Coronary artery (tissue), 2 donors: ENCODE measurements around the gene IRAK3.

Experiments used
- DNase-seq: peaks from one replicate; pipeline ENCODE4 v3.0.0-alpha.2; 2017; ENCODE audit warnings: low spot score
- H3K27ac ChIP-seq, 2 donors: fragments of 200-600 bp; sonication (generic); one replicate each; pipeline ENCODE4 v1.5.1; 2016 to 2019
- H3K4me3 ChIP-seq: fragments of 200-600 bp; sonication (generic); 2 replicates; pipeline ENCODE4 v1.5.1; 2016; ENCODE audit warnings: mild to moderate bottlenecking, moderate library complexity
- TF ChIP-seq, protein P1 (sequence below): fragments of 200-600 bp; sonication (generic); IDR thresholded peaks from one replicate; pipeline ENCODE4 v1.5.1; 2019; ENCODE audit warnings: antibody characterized with exemption

Gene IRAK3

DNA sequence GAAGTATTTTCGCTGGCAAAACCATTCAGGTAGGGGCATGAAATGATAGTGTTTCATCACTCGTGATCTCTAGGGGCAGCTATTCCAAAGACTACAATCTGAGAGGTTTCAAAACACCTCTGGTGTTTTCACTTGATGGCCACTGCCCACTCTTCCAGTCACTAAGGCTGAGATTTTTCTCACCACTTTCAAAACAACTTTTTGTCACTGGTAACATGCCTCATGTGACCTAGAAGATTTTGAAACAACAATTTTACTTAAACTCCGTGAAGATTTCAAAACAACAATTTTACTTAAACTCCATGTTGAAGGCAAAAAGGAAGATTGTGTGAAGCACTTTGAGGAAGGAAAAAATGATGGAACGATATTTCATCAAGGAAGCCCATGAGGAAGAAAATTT, 1.2 kb upstream of the IRAK3 start:
- Histone ChIP-seq H3K4me3 (no peak overlapping the region), H3K27ac (peak overlapping the region in 1 of 2 donors; percentile 86)
- TF ChIP-seq, protein P1, sequence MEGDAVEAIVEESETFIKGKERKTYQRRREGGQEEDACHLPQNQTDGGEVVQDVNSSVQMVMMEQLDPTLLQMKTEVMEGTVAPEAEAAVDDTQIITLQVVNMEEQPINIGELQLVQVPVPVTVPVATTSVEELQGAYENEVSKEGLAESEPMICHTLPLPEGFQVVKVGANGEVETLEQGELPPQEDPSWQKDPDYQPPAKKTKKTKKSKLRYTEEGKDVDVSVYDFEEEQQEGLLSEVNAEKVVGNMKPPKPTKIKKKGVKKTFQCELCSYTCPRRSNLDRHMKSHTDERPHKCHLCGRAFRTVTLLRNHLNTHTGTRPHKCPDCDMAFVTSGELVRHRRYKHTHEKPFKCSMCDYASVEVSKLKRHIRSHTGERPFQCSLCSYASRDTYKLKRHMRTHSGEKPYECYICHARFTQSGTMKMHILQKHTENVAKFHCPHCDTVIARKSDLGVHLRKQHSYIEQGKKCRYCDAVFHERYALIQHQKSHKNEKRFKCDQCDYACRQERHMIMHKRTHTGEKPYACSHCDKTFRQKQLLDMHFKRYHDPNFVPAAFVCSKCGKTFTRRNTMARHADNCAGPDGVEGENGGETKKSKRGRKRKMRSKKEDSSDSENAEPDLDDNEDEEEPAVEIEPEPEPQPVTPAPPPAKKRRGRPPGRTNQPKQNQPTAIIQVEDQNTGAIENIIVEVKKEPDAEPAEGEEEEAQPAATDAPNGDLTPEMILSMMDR: no peak
- no peak for DNase-seq

DNA sequence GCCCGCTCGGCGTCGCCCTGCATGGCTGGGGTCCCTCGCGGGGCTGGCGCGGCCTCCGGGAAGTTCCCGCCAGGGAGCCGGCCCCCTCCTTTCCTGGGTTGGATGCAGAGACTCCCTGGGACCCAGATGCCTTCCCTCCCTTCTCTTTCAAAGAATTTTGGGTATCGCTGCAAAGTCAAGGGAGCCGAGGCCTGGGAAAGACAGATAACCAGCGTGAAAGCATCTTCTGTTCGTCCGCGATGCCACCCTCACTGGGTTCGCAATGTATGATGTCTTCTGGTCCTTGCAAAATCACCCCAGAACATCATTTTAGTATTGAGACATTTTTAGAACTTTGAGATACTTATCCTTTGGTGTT, 451 bp downstream of the IRAK3 start:
- TF ChIP-seq, protein P1: no peak
- H3K27ac ChIP-seq: peak overlapping the region; percentile 86
- H3K4me3 ChIP-seq: peak overlapping the region; percentile 72
- DNase-seq: no peak

DNA sequence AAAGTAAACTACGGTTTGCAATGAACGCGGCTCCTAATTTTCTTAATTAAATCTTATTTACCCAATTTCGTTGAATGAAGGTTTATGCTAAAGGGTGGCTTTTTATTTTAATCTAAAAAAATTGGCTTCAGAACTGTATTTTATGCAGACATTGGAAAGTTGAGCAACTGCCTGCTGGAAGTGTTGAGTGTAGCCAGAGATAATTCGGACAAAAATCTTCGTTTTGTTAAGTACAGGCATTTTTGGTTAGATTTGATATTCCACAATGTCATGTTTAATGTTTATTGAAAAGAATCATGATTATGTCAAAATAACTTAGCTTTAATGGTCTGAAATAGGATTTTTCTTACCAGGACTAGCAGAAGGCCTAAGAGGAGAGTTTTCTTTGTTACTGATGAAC, 875 bp downstream of the IRAK3 start:
- Histone ChIP-seq H3K4me3 (peak overlapping the region; percentile 72), H3K27ac (peak overlapping the region; percentile 86)
- no peak for DNase-seq
- TF ChIP-seq, protein P1: no peak

DNA sequence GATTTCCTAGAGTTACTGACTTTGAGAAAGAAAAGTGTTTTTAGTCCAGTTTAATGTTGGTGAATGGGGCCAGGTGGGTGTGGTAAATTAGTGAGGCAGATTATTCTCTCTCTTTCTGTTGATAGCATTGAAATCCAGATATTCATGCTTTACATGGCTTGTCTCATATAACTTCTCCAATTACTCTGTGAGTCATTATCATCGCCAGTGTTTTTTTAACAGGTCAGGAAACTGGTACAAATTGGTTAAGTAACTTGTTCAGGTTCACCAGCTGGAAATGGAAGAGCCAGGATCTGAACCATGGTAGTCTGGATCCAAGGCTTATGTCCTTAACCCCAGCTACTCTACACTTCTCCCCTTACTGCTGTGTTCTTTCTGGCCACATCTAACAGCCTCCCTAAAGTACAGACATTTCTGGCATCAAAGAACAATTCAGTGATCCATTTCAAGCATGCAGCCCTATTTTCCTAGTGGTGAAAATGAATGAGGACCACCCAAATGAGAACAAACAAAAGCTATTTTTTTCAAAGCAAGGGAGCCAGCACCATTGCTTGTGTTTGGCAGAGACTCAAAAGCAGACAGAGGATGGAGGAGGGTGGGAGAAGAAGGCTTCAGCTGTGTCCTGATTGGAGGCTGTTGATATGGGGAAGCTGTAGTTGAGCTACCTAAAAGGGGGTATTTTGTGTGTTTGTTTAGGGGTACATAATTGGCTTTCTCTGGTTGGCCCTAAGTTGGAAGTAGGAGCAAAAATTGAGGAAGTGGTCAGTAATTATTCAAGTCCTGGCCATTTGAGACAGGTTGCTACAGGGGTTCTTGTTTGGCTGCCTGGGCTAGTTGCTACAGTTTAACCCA, 1.7 kb downstream of the IRAK3 start:
- Histone ChIP-seq H3K4me3 (peak overlapping the region; percentile 72), H3K27ac (peak overlapping the region; percentile 63 to 86)
- DNase-seq: no peak
- TF ChIP-seq, protein P1: no peak

DNA sequence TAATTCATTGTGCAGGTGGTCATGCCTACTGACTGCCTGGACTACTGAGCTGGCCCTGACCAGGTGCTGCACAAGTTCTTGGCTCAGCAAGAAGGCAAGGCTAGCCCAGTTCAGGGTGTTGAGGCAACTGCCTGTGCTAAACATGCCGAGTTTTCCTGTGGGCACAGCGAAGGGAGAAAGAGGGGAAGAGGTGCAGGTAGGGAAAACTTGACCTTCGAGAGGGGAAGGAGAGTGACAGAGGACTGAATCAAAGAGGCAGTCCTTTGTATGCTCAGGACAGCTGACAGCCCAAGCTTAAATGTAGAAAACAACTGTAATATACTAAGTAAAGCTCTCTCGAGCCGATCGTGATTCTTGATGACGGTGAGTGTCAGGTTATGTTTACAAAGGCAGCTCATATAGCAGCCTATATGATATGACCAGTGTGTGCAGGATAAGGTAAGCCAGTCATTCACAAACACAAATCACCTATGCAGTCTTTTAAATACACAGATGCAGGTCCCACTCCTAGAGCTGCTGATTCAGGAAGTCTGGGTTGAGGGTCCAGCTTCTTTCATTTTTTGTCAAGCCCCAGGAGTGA, 2.6 kb downstream of the IRAK3 start:
- TF ChIP-seq, protein P1: no peak
- H3K4me3 ChIP-seq: peak overlapping the region; percentile 72

DNA sequence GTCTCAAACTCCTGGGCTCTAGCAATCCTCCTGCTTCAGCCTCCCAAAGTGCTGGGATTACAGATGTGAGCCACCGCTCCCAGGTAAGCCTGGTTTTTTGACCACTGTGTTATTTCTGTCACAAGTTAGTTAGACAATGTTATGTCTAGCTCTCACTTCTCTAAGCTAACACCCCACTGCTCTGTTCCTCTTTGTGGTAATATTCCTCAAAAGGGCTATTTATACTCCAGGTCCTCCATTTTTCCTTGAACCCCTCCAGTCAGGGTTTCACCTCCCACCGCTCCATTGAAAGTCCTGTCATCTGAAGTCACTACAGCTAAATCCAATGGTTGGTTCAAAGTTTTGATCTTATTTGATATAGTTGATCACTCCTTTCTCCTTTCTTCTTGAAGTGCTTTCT, 5.1 kb downstream of the IRAK3 start:
- TF ChIP-seq, protein P1: no peak
- Histone ChIP-seq H3K4me3 (no peak overlapping the region), H3K27ac (no peak overlapping the region)
- no peak for DNase-seq

More for the DNA sequence above, 2.6 kb downstream of the IRAK3 start:
- no peak overlapping the region for H3K27ac ChIP-seq
- DNase-seq: no peak

DNA sequence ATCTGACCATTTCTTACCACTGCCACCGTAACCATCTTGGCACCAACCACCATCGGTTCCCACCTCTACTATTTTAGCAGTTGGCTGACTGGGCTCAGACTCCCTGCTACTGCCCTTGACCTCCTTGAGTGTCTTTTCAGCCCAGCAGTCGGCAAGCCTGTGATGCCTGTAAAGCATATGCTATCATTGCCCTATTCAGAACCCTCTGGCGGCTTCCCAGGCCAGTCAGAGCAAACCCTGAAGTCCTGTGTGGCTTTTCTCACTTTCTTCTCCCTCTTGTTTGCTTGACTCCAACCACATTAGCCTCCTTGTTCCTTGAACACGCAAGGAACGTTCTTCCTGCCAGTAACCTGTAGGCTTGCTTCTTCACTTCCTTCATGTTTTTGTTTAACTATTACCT, 6.2 kb downstream of the IRAK3 start:
- no peak overlapping the region for H3K27ac ChIP-seq
- no peak overlapping the region for H3K4me3 ChIP-seq
- TF ChIP-seq, protein P1: no peak
- DNase-seq: no peak
